Measurements from ENCODE around the gene C2orf92.
"Not testable (repeated sequence)": the region's sequence is repeated elsewhere in the genome, so short reads cannot be mapped to it uniquely, and the experiment has no call there.

The C2orf92 gene

DNA sequence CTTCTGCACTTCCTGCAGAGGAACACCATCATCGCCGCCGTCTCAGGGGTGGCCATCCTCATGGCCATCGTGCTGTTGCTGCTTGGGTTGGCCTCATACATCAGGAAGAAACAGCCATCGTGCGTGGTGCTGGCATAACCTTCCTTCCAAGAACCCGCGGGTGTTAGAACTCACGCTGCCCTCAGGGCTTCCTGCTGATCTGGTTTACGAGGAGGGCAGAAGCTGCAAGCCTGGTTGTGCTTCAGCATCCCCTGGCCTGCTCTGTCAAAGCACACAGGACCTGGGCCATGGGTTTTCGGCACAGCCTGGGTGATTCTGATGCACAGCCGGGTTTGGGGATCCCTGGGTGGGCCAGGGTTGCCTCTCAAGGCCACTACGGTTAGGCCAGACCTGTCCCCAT, 31.7 kb downstream of the C2orf92 start:
- no peak overlapping the region for H3K4me3 ChIP-seq (ENCODE audit: low read depth, low read length)
- H3K9ac ChIP-seq (ENCODE audit: low read depth, low read length) = no peak overlapping the region

GRCh38 chr2:97701851-97702465, 32.4 kb downstream of the C2orf92 start:
- no peaks in the 10 kb centered on the region for H3K27me3 ChIP-seq (ENCODE audit: control insufficient read depth, insufficient read depth, low read length)
- no peaks in the 10 kb centered on the region for H3K36me3 ChIP-seq (ENCODE audit: control insufficient read depth, insufficient read depth, low read length)
- H3K9ac ChIP-seq (ENCODE audit: low read depth, low read length) = no peak overlapping the region
- H3K9me3 ChIP-seq (ENCODE audit: control insufficient read depth, insufficient read depth, low read length) = no peaks in the 10 kb centered on the region
- H3K4me1 ChIP-seq (ENCODE audit: control insufficient read depth, insufficient read depth, low read length) = no peaks in the 10 kb centered on the region
- H3K4me3 ChIP-seq (ENCODE audit: low read depth, low read length) = no peak overlapping the region

More for the DNA sequence above, 31.7 kb downstream of the C2orf92 start:
- Histone ChIP-seq H3K9me3 (ENCODE audit: control insufficient read depth, insufficient read depth, low read length) (no peaks in the 10 kb centered on the region), H3K36me3 (ENCODE audit: control insufficient read depth, insufficient read depth, low read length) (no peaks in the 10 kb centered on the region), H3K27me3 (ENCODE audit: control insufficient read depth, insufficient read depth, low read length) (no peaks in the 10 kb centered on the region), H3K4me1 (ENCODE audit: control insufficient read depth, insufficient read depth, low read length) (no peaks in the 10 kb centered on the region)

DNA sequence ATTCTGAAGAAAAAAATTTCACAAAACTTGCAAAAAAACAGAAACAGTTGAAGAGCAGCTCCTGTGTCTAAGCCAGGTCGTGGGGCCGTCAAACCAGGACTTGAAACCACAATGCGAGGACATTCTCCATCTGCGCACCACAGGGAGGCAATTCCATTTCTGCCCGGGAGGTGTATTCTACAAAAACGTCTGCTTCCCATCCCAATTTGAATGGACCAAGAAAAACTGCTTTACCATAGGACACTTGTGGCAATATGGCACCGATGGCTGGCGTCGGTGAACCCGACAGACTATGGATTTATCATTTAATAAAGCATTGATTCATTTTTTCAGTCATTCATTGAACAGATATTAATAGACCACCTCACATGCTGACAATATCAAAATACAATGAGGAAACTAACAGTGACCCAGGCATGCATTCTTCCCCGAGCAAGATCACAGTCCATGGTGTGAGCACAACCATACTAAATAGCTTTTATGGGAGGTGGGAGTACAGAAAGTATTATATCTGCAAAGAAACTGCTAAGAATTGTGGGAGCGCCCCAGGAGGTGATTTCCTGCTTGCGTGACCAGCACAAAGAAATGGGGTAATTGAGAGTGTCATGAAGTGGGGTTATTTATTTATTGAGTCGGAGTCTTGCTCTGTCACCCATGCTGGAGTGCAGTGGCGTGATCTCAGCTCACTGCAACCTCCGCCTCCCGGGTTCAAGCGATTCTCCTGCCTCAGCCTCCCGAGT, 33.4 kb downstream of the C2orf92 start:
- no peak overlapping the region for H3K9ac ChIP-seq (ENCODE audit: low read depth, low read length)
- H3K27me3 ChIP-seq (ENCODE audit: control insufficient read depth, insufficient read depth, low read length) = no peaks in the 10 kb centered on the region
- H3K4me1 ChIP-seq (ENCODE audit: control insufficient read depth, insufficient read depth, low read length) = no peaks in the 10 kb centered on the region
- no peak overlapping the region for H3K4me3 ChIP-seq (ENCODE audit: low read depth, low read length)
- no peaks in the 10 kb centered on the region for H3K9me3 ChIP-seq (ENCODE audit: control insufficient read depth, insufficient read depth, low read length)
- no peaks in the 10 kb centered on the region for H3K36me3 ChIP-seq (ENCODE audit: control insufficient read depth, insufficient read depth, low read length)

DNA sequence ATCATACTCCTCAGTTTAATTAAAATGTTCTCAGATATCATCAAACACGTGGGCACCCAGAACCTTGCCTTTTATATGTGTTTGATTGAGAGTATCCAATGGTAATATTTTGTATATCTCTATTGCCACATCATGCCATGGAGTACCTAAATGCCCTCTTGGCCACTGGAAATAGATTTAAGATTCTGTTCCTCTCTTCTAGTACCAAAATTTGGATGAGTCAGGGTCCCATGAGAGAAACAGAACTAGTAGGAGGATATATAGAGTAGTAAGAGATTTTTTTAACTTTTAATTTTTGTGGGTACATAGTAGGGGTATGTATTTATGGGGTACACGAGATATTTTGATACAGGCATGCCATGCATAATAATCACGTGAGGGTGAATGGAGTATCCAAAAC, 34.2 kb downstream of the C2orf92 start:
- H3K4me3 ChIP-seq (ENCODE audit: low read depth, low read length) = no peak overlapping the region
- H3K9me3 ChIP-seq (ENCODE audit: control insufficient read depth, insufficient read depth, low read length) = no peaks in the 10 kb centered on the region
- no peak overlapping the region for H3K9ac ChIP-seq (ENCODE audit: low read depth, low read length)
- no peaks in the 10 kb centered on the region for H3K36me3 ChIP-seq (ENCODE audit: control insufficient read depth, insufficient read depth, low read length)
- no peaks in the 10 kb centered on the region for H3K4me1 ChIP-seq (ENCODE audit: control insufficient read depth, insufficient read depth, low read length)
- H3K27me3 ChIP-seq (ENCODE audit: control insufficient read depth, insufficient read depth, low read length) = no peaks in the 10 kb centered on the region

DNA sequence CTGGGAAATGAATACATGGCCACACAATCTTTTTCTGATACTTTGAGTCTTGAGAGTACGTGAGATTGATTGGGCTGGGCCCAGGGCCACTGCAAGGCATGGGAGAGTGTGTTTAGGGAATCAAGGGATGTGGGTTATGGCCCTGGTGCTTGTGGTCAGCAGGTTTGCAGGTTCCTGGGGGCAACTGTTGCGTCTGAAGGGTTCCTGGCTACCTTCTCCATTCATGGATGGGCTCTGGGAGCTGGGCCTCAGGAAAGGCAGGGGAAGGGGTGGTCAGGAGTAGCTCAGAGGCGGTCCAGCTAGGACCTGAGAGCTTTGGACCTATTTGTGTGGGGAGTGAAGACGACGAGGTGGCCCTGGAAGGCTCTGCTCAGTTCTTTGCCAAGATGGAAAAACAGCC, 35.5 kb downstream of the C2orf92 start:
- Histone ChIP-seq H3K9me3 (ENCODE audit: control insufficient read depth, insufficient read depth, low read length) (no peaks in the 10 kb centered on the region), H3K36me3 (ENCODE audit: control insufficient read depth, insufficient read depth, low read length) (no peaks in the 10 kb centered on the region), H3K9ac (ENCODE audit: low read depth, low read length) (no peak overlapping the region)

GRCh38 chr2:97706112-97706511, 36.6 kb downstream of the C2orf92 start:
- no peaks in the 10 kb centered on the region for H3K36me3 ChIP-seq (ENCODE audit: control insufficient read depth, insufficient read depth, low read length)
- no peaks in the 10 kb centered on the region for H3K9me3 ChIP-seq (ENCODE audit: control insufficient read depth, insufficient read depth, low read length)
- H3K4me1 ChIP-seq (ENCODE audit: control insufficient read depth, insufficient read depth, low read length) = peaks cover 2% of the 10 kb centered on the region
- no peak overlapping the region for H3K4me3 ChIP-seq (ENCODE audit: low read depth, low read length)
- H3K27me3 ChIP-seq (ENCODE audit: control insufficient read depth, insufficient read depth, low read length) = no peaks in the 10 kb centered on the region
- H3K9ac ChIP-seq (ENCODE audit: low read depth, low read length) = no peak overlapping the region

More for the DNA sequence above, 35.5 kb downstream of the C2orf92 start:
- H3K27me3 ChIP-seq (ENCODE audit: control insufficient read depth, insufficient read depth, low read length) = no peaks in the 10 kb centered on the region
- peaks cover 2% of the 10 kb centered on the region for H3K4me1 ChIP-seq (ENCODE audit: control insufficient read depth, insufficient read depth, low read length)
- no peak overlapping the region for H3K4me3 ChIP-seq (ENCODE audit: low read depth, low read length)

DNA sequence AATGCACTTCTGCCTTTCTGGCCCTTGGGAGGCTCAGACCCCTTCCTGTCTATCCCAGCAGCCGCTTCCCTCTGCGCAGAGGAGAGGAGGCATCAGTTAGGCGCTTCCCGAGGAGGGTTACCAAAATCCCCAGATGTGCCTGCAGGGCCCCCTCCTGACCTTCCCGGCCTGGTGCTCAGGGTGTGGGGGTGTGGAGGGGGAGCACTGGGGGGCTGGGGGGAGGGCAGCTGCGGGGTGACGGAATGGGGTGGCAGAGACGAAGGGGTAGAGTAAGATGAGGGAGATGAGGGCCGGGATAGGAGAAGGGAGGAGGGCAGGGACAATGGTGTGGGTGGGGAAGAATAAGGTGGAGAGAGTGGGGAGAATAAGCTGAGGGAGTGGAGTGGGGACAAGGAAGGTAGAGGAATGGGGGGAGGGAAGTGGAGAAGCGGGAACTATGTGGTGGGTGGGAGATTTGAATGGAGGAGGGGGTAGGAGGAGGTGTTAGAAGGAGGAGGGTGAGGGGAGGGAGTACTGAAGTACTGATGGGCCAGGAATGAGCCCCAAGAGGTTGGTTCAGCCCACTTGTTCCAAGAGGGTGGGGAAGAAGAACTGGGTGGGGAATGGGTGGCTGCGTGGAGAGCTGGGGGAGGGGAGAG, 37.3 kb downstream of the C2orf92 start:
- Histone ChIP-seq H3K27me3 (ENCODE audit: control insufficient read depth, insufficient read depth, low read length) (no peaks in the 10 kb centered on the region), H3K4me3 (ENCODE audit: low read depth, low read length) (no peak overlapping the region), H3K4me1 (ENCODE audit: control insufficient read depth, insufficient read depth, low read length) (peaks cover 2% of the 10 kb centered on the region), H3K9me3 (ENCODE audit: control insufficient read depth, insufficient read depth, low read length) (no peaks in the 10 kb centered on the region), H3K36me3 (ENCODE audit: control insufficient read depth, insufficient read depth, low read length) (no peaks in the 10 kb centered on the region), H3K9ac (ENCODE audit: low read depth, low read length) (no peak overlapping the region)

- Histone ChIP-seq H3K4me1 (ENCODE audit: control insufficient read depth, insufficient read depth, low read length) (peaks cover 2% of the 10 kb centered on the region), H3K27me3 (ENCODE audit: control insufficient read depth, insufficient read depth, low read length) (no peaks in the 10 kb centered on the region), H3K9ac (ENCODE audit: low read depth, low read length) (no peak overlapping the region), H3K4me3 (ENCODE audit: low read depth, low read length) (no peak overlapping the region), H3K36me3 (ENCODE audit: control insufficient read depth, insufficient read depth, low read length) (no peaks in the 10 kb centered on the region), H3K9me3 (ENCODE audit: control insufficient read depth, insufficient read depth, low read length) (no peaks in the 10 kb centered on the region)
Measured at GRCh38 chr2:97707362-97708047, 38.0 kb downstream of the C2orf92 start.

DNA sequence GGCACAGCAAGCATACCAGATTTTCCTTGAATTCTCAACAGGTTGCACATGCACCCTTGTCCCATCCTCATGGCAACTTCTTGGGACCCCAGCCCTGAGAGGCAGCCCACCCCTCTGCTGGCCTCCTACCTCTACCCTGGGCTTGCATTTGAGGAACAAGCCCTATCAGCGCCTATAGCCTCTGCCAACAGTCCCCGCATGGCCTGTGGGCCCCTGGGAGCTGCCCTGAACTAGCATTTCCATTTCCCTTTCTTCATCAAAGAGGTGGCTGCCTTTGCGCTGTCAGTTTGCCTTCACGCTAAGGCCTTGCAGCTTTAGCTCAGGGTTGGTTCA, 38.5 kb downstream of the C2orf92 start:
- Histone ChIP-seq H3K36me3 (ENCODE audit: control insufficient read depth, insufficient read depth, low read length) (no peaks in the 10 kb centered on the region), H3K27me3 (ENCODE audit: control insufficient read depth, insufficient read depth, low read length) (no peaks in the 10 kb centered on the region), H3K4me1 (ENCODE audit: control insufficient read depth, insufficient read depth, low read length) (peaks cover 2% of the 10 kb centered on the region), H3K4me3 (ENCODE audit: low read depth, low read length) (no peak overlapping the region), H3K9me3 (ENCODE audit: control insufficient read depth, insufficient read depth, low read length) (no peaks in the 10 kb centered on the region), H3K9ac (ENCODE audit: low read depth, low read length) (no peak overlapping the region)

- Histone ChIP-seq H3K36me3 (ENCODE audit: control insufficient read depth, insufficient read depth, low read length) (no peaks in the 10 kb centered on the region), H3K4me1 (ENCODE audit: control insufficient read depth, insufficient read depth, low read length) (peaks cover 2% of the 10 kb centered on the region), H3K9ac (ENCODE audit: low read depth, low read length) (no peak overlapping the region), H3K4me3 (ENCODE audit: low read depth, low read length) (no peak overlapping the region), H3K9me3 (ENCODE audit: control insufficient read depth, insufficient read depth, low read length) (no peaks in the 10 kb centered on the region), H3K27me3 (ENCODE audit: control insufficient read depth, insufficient read depth, low read length) (no peaks in the 10 kb centered on the region)
Measured at GRCh38 chr2:97708608-97709007, 39.1 kb downstream of the C2orf92 start.

DNA sequence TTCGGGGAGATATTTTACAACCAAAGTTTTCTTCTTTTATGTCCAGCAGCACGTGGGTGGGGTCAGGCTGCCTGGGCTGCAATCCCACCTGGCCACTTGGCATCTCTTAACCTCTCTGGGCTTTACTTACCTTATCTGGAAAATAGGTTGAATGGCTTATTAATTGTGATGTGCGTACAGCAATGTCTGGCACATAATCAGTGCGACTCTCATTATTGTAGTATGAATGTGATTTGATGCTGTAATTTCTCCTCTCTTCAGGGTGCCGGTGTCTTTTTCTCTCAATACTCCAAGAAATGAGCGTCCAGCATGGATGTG, 41.8 kb downstream of the C2orf92 start:
- Histone ChIP-seq H3K36me3 (ENCODE audit: control insufficient read depth, insufficient read depth, low read length) (no peaks in the 10 kb centered on the region), H3K9me3 (ENCODE audit: control insufficient read depth, insufficient read depth, low read length) (no peaks in the 10 kb centered on the region), H3K4me1 (ENCODE audit: control insufficient read depth, insufficient read depth, low read length) (peaks cover 2% of the 10 kb centered on the region), H3K27me3 (ENCODE audit: control insufficient read depth, insufficient read depth, low read length) (no peaks in the 10 kb centered on the region), H3K9ac (ENCODE audit: low read depth, low read length) (no peak overlapping the region), H3K4me3 (ENCODE audit: low read depth, low read length) (no peak overlapping the region)

- not testable (repeated sequence) for H3K27me3 ChIP-seq (ENCODE audit: control insufficient read depth, insufficient read depth, low read length); H3K9ac ChIP-seq (ENCODE audit: low read depth, low read length); H3K36me3 ChIP-seq (ENCODE audit: control insufficient read depth, insufficient read depth, low read length); H3K9me3 ChIP-seq (ENCODE audit: control insufficient read depth, insufficient read depth, low read length); H3K4me3 ChIP-seq (ENCODE audit: low read depth, low read length); H3K4me1 ChIP-seq (ENCODE audit: control insufficient read depth, insufficient read depth, low read length)
Measured at GRCh38 chr2:97712175-97712574, 42.7 kb downstream of the C2orf92 start.
